Nephron (organoid): ENCODE results near the gene CALN1.

Experiments used
- H3K27ac Mint-ChIP-seq, 3 experiments: 2 replicates each; pipeline ENCODE4 v1.8.0; 2020; ENCODE audit warnings: mixed read lengths in 3 of 3, mild to moderate bottlenecking in 2 of 3, moderate library complexity in 1 of 3
- H3K27me3 Mint-ChIP-seq: 2 replicates; pipeline ENCODE4 v1.8.0; 2021; ENCODE audit warnings: low read depth, mild to moderate bottlenecking, moderate library complexity, mixed read lengths
- H3K36me3 Mint-ChIP-seq: 2 replicates; pipeline ENCODE4 v1.8.0; 2020; ENCODE audit warnings: low read depth, mixed read lengths
- H3K4me1 Mint-ChIP-seq: 2 replicates; pipeline ENCODE4 v1.8.0; 2020; ENCODE audit warnings: mixed read lengths
- H3K4me3 Mint-ChIP-seq, 3 experiments: 2 replicates each; pipeline ENCODE4 v1.8.0; 2020; ENCODE audit warnings: mild to moderate bottlenecking in 3 of 3, mixed read lengths in 3 of 3, moderate library complexity in 2 of 3
- H3K9me3 Mint-ChIP-seq: 2 replicates; pipeline ENCODE4 v1.8.0; 2020; ENCODE audit warnings: mixed read lengths
- TF ChIP-seq, protein P1 (sequence below), 3 experiments: fragments of 200-600 bp; sonication (generic); IDR thresholded peaks; one replicate each; pipeline ENCODE4 v1.5.0; 2021; ENCODE audit warnings: antibody characterized with exemption in 3 of 3; ENCODE audit not compliant: unreplicated experiment in 3 of 3

Gene CALN1

DNA sequence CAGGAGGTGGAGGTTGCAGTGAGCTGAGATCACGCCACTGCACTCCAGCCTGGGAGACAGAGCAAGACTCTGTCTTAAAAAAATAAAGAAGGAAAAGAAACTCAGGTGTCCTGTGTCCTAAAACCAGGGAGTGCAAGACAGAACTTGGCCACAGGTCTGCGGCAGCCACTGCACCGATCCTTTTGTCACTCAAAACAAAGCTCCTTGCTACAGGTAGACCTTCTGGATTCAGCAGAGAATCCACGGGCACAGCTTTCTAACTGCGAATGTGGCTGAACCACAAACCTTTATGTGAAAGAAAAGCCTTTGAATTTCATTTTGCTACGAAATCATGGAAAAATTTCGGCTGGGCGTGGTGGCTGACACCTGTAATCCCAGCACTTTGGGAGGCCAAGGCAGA, 634.9 kb downstream of the CALN1 start:
- Mint-ChIP-seq H3K27me3 (peaks cover 12% of the 10 kb centered on the region), H3K27ac (no peak overlapping the region), H3K4me3 (no peak overlapping the region), H3K9me3 (peaks cover 2% of the 10 kb centered on the region), H3K36me3 (no peaks in the 10 kb centered on the region), H3K4me1 (no peaks in the 10 kb centered on the region)
- TF ChIP-seq, protein P1, sequence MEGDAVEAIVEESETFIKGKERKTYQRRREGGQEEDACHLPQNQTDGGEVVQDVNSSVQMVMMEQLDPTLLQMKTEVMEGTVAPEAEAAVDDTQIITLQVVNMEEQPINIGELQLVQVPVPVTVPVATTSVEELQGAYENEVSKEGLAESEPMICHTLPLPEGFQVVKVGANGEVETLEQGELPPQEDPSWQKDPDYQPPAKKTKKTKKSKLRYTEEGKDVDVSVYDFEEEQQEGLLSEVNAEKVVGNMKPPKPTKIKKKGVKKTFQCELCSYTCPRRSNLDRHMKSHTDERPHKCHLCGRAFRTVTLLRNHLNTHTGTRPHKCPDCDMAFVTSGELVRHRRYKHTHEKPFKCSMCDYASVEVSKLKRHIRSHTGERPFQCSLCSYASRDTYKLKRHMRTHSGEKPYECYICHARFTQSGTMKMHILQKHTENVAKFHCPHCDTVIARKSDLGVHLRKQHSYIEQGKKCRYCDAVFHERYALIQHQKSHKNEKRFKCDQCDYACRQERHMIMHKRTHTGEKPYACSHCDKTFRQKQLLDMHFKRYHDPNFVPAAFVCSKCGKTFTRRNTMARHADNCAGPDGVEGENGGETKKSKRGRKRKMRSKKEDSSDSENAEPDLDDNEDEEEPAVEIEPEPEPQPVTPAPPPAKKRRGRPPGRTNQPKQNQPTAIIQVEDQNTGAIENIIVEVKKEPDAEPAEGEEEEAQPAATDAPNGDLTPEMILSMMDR (IDR thresholded peaks at IDR 0.05; ENCODE audit: unreplicated experiment in 3 of 3): no peak

- Mint-ChIP-seq H3K4me1 (no peaks in the 10 kb centered on the region), H3K27me3 (peaks cover 17% of the 10 kb centered on the region), H3K9me3 (no peaks in the 10 kb centered on the region), H3K4me3 (no peak overlapping the region), H3K36me3 (no peaks in the 10 kb centered on the region), H3K27ac (no peak overlapping the region)
- TF ChIP-seq, protein P1 (IDR thresholded peaks at IDR 0.05; ENCODE audit: unreplicated experiment in 3 of 3): no peak
Measured at GRCh38 chr7:71776726-71777125, 635.4 kb downstream of the CALN1 start.

DNA sequence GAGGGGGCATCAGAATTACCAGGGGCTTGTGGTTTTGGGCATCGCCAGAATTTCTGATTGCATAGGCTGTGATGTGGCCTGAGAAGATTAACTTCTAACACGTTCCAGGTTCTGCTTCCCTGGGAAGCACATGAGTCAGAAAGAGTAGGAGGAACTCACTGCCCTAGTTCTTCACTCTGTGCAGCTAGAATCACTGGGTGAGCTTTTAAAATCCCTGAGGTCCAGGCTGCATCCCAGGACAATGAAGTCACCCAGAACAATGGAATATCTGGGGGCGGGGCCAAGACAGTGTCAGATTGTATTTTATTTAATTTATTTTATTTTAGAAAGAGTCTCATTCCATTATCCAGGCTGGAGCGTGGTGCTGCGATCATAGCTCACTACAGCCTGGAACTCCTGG, 636.5 kb downstream of the CALN1 start:
- TF ChIP-seq, protein P1 (IDR thresholded peaks at IDR 0.05; ENCODE audit: unreplicated experiment in 3 of 3): no peak
- Mint-ChIP-seq H3K4me1 (no peaks in the 10 kb centered on the region), H3K36me3 (no peaks in the 10 kb centered on the region), H3K27ac (no peak overlapping the region), H3K9me3 (no peaks in the 10 kb centered on the region), H3K4me3 (no peak overlapping the region), H3K27me3 (peaks cover 20% of the 10 kb centered on the region)

DNA sequence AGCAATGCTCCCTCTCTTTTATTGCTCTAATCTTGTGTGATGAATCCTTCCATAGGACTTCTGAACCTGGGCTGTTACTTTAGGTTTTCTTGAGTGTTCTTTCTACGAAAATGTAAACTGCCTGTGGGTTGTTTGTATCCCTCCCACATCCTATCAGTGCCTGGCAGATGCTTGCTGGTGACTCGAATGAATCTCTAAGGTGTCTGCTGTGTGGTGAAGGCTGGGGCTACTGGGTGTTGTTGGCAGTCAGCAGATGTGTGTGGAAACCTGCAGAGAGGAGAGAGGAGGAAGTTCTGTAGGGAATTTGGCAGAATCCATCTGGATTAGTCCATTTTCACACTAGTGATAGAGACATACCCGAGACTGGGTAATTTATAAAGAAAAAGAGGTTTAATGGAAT, 639.4 kb downstream of the CALN1 start:
- H3K27ac Mint-ChIP-seq: no peak overlapping the region
- no peaks in the 10 kb centered on the region for H3K36me3 Mint-ChIP-seq
- TF ChIP-seq, protein P1 (IDR thresholded peaks at IDR 0.05; ENCODE audit: unreplicated experiment in 3 of 3): no peak
- H3K9me3 Mint-ChIP-seq: no peaks in the 10 kb centered on the region
- H3K27me3 Mint-ChIP-seq: peaks cover 24% of the 10 kb centered on the region
- no peaks in the 10 kb centered on the region for H3K4me1 Mint-ChIP-seq
- no peak overlapping the region for H3K4me3 Mint-ChIP-seq

GRCh38 chr7:71770269-71770907, 641.8 kb downstream of the CALN1 start:
- no peaks in the 10 kb centered on the region for H3K4me1 Mint-ChIP-seq
- TF ChIP-seq, protein P1 (IDR thresholded peaks at IDR 0.05; ENCODE audit: unreplicated experiment in 3 of 3): no peak
- no peak overlapping the region for H3K4me3 Mint-ChIP-seq
- peaks cover 24% of the 10 kb centered on the region for H3K27me3 Mint-ChIP-seq
- H3K27ac Mint-ChIP-seq: no peak overlapping the region
- H3K36me3 Mint-ChIP-seq: no peaks in the 10 kb centered on the region
- H3K9me3 Mint-ChIP-seq: peaks cover 8% of the 10 kb centered on the region

- Mint-ChIP-seq H3K9me3 (peaks cover 10% of the 10 kb centered on the region), H3K27ac (no peak overlapping the region), H3K4me3 (no peak overlapping the region), H3K4me1 (no peaks in the 10 kb centered on the region), H3K27me3 (peaks cover 22% of the 10 kb centered on the region), H3K36me3 (no peaks in the 10 kb centered on the region)
- TF ChIP-seq, protein P1 (IDR thresholded peaks at IDR 0.05; ENCODE audit: unreplicated experiment in 3 of 3): no peak
Measured at GRCh38 chr7:71769326-71769725, 642.8 kb downstream of the CALN1 start.
